ENCODE results near the gene MISP.
"Not testable (repeated sequence)": the region's sequence is repeated elsewhere in the genome, so short reads cannot be mapped to it uniquely, and the experiment has no call there.

The MISP gene

DNA sequence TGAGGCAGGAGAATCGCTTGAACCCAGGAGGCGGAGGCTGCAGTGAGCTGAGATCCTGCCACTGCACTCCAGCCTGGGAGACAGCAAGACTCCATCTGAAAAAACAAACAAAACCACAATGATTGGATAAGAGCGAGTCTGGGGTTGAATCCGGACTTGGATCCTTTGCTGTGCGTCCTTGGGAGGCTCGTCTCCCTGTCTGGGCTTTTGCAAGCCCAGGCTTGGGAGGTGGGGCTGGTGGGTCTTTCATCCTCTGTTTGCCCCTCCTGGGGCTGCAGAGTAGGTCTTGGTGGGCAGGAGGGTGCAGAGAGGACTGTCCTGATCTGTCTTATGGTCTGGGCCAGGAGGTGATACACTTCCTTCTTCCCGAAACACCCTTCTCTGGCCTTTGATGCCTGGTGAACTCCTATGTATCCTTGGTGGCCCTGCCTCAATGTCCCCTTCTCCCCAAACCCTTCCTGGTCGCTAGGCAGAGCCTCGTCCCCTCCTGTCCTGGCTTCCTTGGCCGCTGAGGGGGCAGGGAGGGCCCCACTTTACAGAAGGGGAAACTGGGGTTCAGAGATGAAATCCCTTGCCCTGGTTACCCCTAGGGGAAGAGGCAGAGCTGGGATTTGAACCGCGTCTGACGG, 25.3 kb upstream of the MISP start:
- no peak for DNase-seq (ENCODE audit: low read depth in 2 of 3, low spot score in 1 of 3)

DNA sequence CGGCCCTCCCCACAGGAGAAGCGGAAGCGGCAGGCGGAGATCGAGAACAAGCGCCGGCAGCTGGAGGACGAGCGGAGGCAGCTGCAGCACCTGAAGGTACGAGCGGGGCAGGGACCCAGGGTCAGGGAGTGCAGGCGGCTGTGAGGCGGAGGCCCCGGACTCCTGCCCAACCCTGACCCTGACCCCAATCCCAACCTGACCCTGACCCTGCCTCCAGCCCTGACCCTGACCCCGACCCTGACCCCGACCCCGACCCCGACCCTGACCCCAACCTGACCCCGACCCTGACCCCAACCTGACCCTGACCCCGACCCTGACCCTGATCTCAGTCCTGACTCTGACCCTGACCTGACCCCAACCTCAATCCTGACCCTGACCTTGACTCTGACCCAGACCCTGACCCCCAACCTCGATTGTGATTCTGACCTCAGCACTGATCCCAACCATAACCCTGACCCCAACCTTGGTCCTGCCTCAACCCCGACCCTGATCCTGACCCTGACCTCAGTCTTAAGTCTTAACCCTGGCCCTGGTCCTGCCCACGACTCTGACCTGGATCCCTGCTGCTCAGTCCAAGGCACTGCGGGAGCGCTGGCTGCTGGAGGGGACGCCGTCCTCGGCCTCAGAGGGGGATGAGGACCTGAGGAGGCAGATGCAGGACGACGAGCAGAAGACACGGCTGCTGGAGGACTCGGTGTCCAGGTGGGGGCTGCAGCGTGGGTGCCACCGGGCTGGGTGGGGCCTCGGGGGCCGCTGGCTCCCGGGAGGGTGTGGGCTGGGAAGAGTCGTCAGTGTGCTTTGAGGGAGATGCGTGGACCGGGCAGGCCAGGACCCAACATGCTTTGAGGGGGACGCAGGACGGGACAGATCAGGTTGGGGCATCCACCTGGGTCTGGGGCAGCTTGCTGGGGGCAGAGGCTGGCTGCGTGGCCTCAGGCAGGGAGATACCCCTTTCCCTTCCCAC, 23.6 kb upstream of the MISP start:
- DNase-seq (ENCODE audit: low read depth in 2 of 3, low spot score in 1 of 3), result no peak

DNA sequence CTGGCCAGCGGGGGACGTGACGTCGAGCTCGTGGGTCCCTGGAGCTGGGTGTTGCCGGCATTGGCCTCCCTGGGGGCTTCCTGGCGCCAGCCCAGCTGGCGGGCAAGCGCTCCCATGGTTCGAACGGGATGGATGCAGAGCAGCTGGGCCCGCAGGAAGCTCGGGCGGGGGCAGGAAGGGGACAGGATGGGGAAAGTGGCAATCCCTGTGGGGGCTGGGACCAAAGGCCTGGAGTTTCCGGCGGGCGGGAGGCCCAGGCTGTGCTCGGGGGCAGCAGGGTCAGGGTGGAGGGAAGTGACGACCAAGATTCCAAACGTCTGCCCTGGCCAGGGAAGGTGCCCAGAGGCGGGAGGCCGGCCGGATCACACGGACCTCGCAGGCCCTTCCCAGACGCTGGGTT, 22.9 kb upstream of the MISP start:
- DNase-seq (ENCODE audit: low read depth in 2 of 3, low spot score in 1 of 3), result no peak

DNA sequence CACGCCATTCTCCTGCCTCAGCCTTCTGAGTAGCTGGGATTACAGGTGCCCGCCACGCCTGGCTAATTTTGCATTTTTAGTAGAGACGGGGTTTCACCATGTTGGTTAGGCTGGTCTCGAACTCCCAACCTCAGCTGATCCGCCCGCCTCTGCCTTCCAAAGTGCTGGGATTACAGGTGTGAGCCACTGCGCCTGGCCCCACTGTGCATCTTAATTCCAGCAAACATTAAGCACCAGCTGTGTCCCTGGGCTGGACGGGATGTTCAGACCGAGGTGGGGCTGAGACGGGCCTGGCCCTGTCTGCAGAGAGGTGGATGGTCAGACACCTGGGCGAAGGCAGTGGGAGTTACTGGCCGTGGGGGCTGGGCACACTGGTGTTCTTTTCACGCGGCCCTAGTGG, 21.3 kb upstream of the MISP start:
- DNase-seq (ENCODE audit: low read depth in 2 of 3, low spot score in 1 of 3), result not testable (repeated sequence)

DNA sequence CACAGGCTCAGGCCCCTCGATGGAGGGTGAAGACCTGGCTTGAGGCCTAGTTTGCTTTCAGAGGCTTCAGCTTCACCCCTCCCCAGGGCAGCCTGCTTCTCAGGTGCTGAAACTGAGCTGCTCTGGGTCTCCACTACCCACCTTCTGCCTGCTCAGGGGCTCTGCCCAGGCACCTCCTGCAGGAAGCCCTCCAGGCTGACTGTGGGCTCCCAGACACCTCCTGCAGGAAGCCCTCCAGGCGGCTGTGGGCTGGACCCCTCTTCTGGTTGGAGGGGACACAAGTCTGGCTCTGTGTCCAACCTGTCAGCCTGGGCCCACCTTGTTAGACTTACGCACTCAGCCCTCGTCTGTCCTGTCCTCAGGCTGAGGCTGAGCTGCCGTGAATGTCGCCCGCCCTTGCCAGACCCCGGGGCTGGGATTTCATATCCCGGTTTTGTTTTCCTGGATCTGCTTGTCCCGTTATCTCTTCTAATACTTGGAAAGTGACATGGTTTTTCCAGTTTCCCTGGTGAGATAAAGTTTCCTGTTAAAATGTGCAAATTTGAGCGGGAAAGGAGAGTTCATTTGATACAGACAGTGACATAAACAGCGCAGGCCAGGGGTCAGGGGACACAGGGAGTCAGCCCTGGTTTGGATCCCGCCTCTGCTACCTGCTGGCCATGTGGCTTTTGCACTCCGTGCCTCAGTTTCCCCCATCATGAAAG, 20.8 kb upstream of the MISP start:
- no peak for DNase-seq (ENCODE audit: low read depth in 2 of 3, low spot score in 1 of 3)

DNA sequence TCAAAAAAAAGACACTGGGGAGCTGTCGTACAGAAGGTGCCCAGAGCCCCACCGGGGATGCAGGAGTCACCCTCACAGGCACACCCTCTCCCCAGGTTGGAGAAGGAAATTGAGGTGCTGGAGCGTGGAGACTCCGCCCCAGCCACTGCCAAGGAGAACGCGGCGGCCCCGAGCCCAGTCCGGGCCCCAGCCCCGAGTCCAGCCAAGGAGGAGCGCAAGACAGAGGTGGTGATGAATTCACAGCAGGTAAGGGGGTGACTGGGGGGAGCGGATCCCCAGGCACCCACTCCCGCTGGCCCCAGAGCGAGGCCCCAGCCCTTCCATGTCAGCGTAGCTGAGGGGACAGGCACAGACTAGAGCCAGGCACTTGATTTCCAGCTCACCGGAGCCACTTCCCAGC, 19.9 kb upstream of the MISP start:
- DNase-seq (ENCODE audit: low read depth in 2 of 3, low spot score in 1 of 3), result no peak

DNA sequence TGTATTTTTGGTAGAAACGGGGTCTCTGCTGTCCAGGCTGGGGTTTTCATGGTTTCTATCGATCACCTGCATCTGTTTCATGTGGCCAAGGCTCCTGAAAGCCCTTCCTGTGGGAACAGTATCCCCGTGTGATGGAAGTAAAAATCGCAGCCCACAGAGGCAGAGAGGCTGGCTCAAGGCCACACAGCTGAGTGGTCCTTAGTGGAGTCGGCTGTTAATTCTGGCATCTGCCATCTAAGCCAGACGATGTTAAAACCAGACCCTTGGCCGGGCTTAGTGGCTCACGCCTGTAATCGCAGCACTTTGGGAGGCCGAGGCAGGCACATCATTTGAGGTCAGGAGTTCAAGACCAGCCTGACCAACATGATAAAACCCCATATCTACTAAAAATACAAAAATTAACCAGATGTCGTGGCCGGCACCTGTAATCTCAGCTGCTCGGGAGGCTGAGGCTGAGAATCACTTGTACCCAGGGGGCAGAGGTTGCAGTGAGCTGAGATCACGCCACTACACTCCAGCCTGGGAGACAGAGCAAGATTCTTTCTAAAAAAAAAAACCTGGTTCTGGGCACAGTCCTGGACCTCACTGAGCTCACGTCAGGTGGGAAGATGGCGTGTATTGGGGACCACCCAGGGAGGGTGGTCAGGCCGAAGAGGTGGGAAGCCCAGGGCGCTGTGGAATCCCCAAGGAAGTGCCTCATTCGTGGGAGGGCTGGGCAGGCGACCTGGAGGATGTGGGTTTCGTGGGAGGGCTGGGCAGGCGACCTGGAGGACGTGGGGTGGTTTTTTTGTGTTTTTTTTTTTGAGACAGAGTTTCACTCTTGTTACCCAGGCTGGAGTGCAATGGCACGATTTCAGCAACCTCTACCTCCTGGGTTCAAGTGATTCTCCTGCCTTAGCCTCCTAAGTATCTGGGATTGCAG, 18.5 kb upstream of the MISP start:
- no peak for DNase-seq (ENCODE audit: low read depth in 2 of 3, low spot score in 1 of 3)

DNA sequence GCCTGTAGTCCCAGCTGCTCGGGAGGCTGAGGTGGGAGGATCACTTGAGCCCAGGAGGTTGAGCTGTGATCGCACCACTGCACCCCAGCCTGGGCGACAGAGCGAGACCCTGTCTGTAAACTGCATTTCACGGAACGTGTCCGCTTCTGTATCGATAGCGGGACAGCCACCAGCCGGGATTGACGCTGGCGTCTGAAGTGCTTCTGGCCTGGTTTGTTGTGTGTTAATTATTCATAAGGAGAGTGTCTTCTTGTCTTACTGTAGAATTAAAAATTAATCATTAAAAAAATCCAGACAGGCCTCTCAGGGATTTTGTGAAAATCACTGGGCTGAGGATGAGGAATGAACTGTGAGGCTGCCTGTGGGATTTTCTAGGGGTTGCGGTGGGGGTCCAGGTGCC, 16.2 kb upstream of the MISP start:
- no peak for DNase-seq (ENCODE audit: low read depth in 2 of 3, low spot score in 1 of 3)

DNA sequence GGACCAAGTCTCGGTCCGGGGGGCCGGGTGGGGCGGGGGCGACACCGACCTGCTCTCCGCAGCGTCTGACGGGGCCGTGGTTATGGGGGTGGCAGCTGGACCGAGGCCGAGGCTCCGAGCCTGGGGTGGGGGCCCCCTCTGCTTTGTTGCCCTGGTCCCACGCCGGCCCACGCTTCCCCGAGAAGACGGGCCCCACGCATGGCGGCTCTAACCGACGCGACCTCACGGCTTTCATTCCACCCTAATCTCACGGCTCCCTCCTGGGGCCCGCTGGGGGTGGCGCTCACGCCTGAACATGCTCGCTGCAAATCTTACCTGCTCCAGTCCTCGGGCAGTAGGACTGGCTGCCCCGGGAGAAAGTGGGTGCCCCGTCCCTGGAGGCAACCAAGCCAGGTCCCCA, 14.8 kb upstream of the MISP start:
- no peak for DNase-seq (ENCODE audit: low read depth in 2 of 3, low spot score in 1 of 3)

DNA sequence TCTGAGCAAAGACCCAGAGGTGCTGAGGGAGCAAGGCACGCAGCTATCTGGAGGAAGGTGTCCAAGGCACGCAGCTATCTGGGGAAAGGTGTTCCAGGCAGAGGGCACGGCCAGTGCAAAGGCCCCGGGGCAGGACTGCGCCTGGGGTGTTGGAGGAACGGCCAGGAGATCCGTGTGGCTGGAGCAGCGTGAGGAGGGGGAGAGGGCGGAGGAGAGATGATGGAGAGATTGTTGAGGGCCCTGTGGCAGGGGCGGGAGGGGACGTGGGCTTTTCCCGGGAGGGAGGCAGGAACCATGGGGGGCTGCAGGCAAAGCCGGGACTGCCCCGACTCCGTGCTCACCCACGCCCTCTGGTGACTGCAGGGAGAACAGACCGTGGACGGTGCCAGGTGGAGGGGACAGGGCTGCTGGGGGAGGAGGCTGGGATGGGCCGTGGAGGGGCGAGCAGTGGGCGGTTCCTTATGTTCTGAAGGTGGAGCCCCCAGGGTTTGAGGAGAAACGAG, 13.3 kb upstream of the MISP start:
- DNase-seq (ENCODE audit: low read depth in 2 of 3, low spot score in 1 of 3), result peak; percentile 22 to 48 (median 42)

DNA sequence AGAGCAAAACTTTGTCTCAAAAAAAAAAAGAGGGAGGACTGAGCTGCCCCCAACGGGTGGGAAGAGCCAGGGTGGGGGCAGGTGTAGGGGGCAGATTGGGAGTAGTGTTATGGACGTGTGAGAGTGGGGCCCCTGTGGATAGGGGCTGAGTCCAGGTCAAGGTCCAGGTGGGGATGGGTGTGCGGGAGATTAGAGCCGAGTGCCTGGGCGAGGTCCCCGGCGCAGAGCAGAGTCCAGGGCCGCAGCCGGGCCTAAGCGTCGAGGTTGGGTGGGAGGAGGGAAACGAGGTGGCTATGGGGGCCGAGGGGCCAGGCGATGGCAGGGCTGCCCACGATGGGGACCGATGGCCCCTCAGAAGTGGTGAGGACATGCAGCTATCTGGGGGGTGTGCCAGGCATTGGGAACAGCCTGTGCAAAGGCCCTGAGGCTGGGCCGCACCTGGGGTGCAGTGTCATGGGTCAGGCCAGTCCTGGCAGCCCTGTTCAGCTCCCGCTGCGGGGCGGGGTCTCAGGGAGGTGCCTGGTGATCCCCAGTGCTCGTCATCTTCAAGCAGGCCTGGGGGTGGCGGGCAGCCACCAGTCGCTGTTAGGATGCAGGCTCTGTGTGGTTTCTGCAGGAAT, 12.3 kb upstream of the MISP start:
- no peak for DNase-seq (ENCODE audit: low read depth in 2 of 3, low spot score in 1 of 3)

DNA sequence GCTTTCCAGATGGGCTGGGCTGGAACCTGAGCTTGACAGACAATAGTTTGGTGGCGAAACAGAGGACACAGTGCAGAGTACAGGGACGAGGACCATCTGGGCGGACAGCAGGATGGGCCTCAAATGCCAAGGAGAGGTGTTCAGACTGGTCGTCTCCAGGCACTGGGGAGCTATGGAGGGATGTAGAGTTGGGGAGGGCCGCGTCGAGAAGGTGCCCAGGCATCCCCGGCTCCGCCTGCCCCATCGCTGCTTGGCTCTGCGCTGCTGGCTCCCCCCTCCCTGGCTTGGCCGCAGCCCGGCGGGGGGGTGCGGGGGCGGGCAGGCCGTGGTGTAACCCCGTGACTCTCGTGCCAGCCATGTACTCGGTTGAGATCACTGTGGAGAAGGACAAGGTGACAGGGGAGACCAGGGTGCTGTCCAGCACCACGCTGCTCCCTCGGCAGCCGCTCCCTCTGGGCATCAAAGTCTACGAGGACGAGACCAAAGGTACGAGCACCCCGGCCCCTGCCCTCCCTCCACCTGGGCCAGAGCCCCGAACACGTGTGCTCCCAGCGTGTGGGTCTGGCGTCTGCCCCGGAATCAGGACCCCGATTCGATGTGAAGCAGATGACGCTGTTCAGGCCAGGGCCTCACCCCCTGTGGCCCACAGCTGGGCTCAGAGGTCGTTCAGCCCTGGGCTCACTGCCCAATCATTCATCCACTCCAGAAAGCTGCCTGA, 10.8 kb upstream of the MISP start:
- no peak for DNase-seq (ENCODE audit: low read depth in 2 of 3, low spot score in 1 of 3)

DNA sequence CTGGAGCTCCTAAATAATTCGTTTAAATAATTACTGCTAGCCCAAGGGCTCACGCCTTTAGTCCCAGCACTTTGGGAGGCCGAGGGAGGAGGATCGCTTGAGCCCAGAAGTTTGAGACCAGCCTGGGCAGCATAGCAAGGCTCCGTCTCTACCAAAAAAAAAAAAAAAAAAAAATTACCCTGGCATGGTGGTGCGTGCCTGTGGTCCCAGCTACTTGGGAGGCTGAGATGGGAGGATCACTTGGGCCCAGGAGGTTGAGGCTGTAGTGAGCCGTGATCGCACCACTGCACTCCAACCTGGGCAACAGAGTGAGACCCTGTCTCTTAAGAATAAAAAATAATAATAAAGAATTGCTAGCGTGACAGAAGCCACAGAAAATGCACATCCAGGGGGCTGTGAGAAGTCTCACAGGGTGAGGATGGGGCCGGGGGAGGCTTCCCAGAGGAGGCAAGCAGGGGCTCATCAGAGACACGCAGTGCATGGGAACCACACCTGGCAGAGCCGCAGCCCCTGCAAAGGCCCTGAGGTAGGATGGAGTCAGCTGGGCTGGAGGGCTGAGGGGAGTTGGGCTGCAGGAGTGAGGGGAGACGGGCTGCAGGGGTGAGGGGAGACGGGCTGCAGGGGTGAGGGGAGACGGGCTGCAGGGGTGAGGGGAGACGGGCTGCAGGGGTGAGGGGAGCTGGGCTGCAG, 10.0 kb upstream of the MISP start:
- DNase-seq (ENCODE audit: low read depth in 2 of 3, low spot score in 1 of 3), result not testable (repeated sequence)

DNA sequence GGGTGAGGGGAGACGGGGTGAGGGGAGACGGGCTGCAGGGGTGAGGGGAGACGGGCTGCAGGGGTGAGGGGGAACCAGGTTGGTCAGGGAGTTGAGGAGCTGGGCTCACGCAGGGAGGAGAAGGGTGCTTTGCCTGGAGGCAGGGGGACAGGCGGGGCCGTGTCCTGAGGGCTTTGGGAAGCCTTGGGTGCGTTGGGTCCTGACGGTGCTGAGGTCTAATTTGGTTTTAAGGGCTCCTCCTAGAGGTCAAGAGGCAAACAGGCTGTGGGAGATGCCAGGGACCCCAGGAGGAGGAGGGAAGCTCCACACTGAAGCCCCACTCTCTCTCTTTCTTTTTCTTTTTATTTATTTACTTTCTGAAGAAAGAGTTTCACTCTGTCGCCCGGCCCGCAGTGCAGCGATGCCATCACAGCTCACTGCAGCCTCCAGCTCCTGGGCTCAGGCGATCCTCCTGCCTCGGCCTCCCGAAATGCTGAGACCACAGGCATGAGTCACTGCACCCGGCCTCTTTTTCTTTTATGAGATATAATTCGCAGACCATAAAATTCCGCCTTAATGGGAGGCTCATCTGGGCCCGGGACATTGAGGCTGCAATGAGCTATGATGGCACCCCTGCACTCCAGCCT, 9.3 kb upstream of the MISP start:
- DNase-seq (ENCODE audit: low read depth in 2 of 3, low spot score in 1 of 3), result no peak

DNA sequence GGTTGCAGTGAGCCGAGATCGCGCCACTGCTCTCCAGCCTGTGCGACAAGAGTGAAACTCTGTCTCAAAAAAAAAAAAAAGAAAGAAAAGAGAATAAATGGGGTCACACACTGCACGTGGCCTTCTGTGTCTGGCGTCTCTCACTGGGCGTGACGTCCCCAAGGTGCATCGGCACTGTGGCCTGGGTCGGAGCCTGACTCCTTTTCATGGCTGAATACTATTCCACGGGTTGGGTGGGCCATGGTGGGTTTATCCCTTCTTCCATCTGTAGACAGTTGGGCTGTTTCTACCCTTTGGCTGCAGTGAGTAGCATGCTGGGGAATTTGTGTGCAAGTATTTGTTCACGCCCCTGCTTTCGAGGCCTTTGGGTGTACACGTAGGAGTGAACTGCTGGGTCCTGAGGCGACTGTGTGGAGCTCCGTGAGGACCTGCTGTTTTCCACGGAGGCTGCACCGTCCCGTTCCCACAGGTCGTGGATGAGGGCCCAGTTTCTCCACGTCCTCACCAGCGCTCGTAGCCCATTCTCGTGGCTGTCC, 8.3 kb upstream of the MISP start:
- no peak for DNase-seq (ENCODE audit: low read depth in 2 of 3, low spot score in 1 of 3)

DNA sequence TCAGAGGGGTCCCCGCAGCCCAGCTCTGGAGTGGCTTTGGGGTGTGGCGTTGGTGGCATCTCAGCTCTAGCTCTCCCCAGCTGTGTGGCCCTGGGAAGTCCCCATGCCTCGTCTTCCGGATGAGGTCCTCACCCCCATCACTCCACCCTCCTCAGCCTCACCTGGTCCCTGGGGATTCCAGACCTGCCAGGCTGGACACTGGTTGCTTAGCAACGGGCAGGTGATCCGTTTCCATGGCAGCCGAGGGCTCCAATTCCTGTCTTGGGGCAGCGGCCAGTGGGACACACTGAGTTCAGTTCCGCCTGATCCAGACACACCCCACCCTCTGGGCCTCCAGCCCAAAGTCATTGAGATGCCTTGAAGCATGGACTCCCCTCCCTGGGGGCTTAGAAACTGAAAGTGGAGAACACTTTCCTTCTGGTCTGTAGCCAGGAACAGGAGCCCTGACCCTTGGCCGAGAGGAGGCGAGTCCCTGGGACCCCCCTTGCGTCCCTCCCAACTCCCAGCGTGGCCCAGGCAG, 7.7 kb upstream of the MISP start:
- DNase-seq (ENCODE audit: low read depth in 2 of 3, low spot score in 1 of 3), result no peak

DNA sequence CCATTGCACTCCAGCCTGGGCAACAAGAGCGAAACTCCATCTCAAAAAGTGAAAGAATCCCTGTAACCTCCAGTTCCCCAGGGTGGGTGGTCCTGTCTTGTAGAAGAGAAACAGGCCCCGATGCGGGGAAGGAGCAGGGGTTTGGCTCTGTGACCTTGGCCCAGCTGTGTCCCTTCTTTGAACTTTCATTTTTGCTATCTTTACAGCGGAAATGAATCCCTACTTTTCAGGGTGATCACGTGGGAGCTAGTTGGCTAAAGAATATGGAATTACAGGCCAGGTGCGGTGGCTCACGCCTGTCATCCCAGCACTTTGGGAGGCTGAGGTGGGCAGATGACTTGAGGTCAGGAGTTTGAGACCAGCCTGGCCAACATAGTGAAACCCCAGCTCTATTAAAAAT, 5.8 kb upstream of the MISP start:
- not testable (repeated sequence) for DNase-seq (ENCODE audit: low read depth in 2 of 3, low spot score in 1 of 3)

DNA sequence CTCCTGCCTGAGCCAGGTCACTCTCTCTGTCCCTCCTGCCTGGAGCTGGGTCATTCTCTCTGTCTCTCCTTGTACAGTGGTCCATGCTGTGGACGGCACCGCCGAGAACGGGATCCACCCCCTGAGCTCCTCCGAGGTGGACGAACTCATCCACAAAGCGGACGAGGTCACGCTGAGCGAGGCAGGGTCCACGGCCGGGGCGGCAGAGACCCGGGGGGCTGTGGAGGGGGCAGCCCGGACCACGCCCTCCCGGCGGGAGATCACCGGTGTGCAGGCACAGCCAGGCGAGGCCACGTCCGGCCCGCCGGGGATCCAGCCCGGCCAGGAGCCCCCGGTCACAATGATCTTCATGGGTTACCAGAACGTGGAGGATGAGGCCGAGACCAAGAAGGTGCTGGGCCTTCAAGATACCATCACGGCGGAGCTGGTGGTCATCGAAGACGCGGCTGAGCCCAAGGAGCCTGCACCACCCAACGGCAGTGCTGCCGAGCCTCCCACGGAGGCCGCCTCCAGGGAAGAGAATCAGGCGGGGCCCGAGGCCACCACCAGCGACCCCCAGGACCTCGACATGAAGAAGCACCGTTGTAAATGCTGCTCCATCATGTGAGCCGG, 4.6 kb upstream of the MISP start:
- DNase-seq (ENCODE audit: low read depth in 2 of 3, low spot score in 1 of 3), result no peak
